Erythroblast (primary cell): Measurements from ENCODE around the gene TACC3.

ENCODE experiments used
- DNase-seq, 2 experiments: peaks; one replicate each; lab custom pipeline; 2025; lab: John Stamatoyannopoulos, UW
- GATA1 ChIP-seq: IDR thresholded peaks from 2 replicates; pipeline ENCODE4 v1.6.1; 2011; ENCODE audit warnings: low read depth, mild to moderate bottlenecking, control low read depth, low read length, moderate library complexity
- POLR2A ChIP-seq: IDR thresholded peaks from 2 replicates; pipeline ENCODE4 v1.6.1; 2011; ENCODE audit warnings: mild to moderate bottlenecking, low read length

The TACC3 gene

GRCh38 chr4:1721003-1721665, at the start of gene TACC3, which contains the start of gene TMEM129:
TSS of gene TACC3 (plus strand) at chr4:1721521. CDS start at chr4:1723422, 1,901 bp downstream.
TSS of gene TMEM129 (minus strand) at chr4:1721323. CDS start at chr4:1720837, 486 bp downstream.
- TF ChIP-seq GATA1, result no peak
- TF ChIP-seq POLR2A, result peak; percentile 37
- DNase-seq, result peak; percentile 93 to 96

GRCh38 chr4:1673671-1674070, 47.6 kb upstream of the TACC3 start:
- TF ChIP-seq GATA1, result no peak
- no peak for TF ChIP-seq POLR2A
- no peak for DNase-seq

- DNase-seq, result no peak
- TF ChIP-seq POLR2A, result no peak
- TF ChIP-seq GATA1, result no peak
Measured at GRCh38 chr4:1674682-1675081, 46.6 kb upstream of the TACC3 start.

GRCh38 chr4:1675136-1675801, 46.1 kb upstream of the TACC3 start:
- TF ChIP-seq POLR2A, result no peak
- TF ChIP-seq GATA1, result no peak
- DNase-seq, result no peak

- TF ChIP-seq GATA1, result no peak
- TF ChIP-seq POLR2A, result no peak
- DNase-seq, result no peak
Measured at GRCh38 chr4:1675802-1676137, 45.6 kb upstream of the TACC3 start.

GRCh38 chr4:1676605-1677525, 44.5 kb upstream of the TACC3 start:
- TF ChIP-seq GATA1 (no peak), POLR2A (no peak)
- peak; percentile 89 to 92 for DNase-seq

GRCh38 chr4:1678244-1678643, 43.1 kb upstream of the TACC3 start:
- TF ChIP-seq GATA1 (no peak), POLR2A (no peak)
- DNase-seq, result no peak

GRCh38 chr4:1682860-1683259, 38.5 kb upstream of the TACC3 start:
- DNase-seq, result no peak
- TF ChIP-seq POLR2A (no peak), GATA1 (no peak)

GRCh38 chr4:1683261-1683735, 38.0 kb upstream of the TACC3 start:
- DNase-seq, result peak; percentile 50 to 57
- no peak for TF ChIP-seq GATA1
- no peak for TF ChIP-seq POLR2A

- peak; percentile 93 to 97 for DNase-seq
- TF ChIP-seq POLR2A (peak; percentile 40), GATA1 (no peak)
Measured at GRCh38 chr4:1683736-1684505, 37.4 kb upstream of the TACC3 start, which contains the start of gene FAM53A. TSS of gene FAM53A (minus strand) at chr4:1684313. CDS start at chr4:1668741, 15,572 bp downstream.

- no peak for TF ChIP-seq GATA1
- no peak for TF ChIP-seq POLR2A
- DNase-seq, result no peak
Measured at GRCh38 chr4:1684506-1685234, 36.7 kb upstream of the TACC3 start.

- DNase-seq, result no peak
- TF ChIP-seq GATA1 (no peak), POLR2A (no peak)
Measured at GRCh38 chr4:1685235-1686150, 35.8 kb upstream of the TACC3 start.
